Activated T-cell treated with anti-CD3 and anti-CD28 coated beads, Interleukin-2, amount 50 U/mL, for 1 hour (primary cell): ENCODE measurements around the gene SLC34A1.
A peak's percentile ranks its signal among the peaks of the same experiment; 100 is the strongest.
"Not testable (repeated sequence)": the region's sequence is repeated elsewhere in the genome, so short reads cannot be mapped to it uniquely, and the experiment has no call there.

Experiments
- DNase-seq: peaks from one replicate; pipeline ENCODE4 v3.0.0-alpha.2; 2020

The SLC34A1 gene

DNA sequence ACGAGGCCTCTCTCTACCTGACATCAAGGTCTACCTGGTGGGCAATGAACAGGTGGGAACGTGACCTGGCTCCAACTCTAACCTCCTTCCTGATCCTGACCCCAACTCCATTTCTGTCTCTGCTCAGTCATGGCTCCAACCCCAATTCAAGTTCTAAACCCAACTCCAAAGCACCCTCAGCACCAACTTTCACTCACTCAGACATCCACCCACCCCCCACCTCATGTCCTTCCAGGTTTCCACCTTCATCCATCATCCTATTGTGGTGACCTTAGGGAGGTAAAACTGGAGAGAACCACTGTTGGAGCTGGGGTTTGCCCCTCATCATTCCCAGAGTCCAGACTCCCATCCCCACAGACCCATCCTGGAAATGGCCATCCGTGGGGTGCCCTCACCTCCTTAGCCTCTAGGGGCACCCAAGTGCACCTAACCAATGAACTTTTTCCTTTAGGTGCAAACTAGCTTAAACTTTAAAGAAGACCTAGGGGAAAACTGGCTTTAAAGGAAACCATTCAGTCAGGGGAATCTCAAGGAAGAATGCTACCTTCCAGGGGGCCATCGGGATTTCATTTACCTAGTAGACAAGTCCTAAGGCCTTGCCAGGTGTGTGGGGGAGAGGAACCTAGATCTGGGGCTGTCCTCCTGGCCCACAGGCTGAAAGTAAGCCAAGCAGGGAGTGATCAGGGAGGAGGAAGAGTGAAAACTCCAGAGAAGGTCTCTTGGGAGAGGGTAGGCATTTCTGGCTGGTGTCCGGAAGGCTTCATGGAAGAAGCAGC lies 15.2 kb upstream of the SLC34A1 start:
- DNase-seq: peak; percentile 44

DNA sequence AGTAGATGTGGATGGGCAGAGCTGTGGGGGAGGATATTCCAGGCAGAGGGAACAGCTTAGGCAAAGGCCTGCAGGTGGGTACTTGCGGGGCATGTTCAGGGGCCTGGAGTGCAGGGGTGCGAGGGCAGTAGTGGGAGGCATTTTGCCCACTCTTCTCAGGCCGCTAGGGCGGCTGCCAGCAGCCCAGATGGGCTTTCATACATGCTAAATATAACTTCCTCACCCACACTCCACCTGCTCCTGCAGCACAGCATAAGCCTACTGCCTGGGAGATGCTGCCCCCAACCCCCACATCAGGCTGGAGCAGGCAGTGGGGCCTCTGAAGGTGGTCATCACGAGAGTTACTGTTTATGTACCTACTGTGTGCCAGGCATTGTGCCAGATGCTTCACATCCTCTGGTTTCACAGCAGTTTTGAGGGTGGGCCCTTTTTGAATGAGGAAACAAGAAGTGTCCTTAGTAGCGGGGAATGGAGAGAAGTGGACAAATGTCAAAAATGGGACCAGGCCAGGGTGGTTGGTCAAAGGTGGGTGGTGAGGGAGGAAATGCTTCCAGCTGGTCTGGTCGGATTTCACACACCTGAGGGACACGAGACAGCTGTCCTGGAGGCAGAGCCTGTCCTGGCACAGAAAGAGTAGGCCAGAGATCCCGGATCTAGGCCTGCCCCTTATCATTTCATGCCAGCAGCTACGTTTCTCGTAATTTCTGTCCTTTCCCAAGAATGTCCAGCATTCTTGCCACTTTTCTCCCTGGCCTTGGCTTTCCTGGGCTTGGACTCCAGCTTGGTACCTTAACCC lies 14.4 kb upstream of the SLC34A1 start:
- no peak for DNase-seq

- DNase-seq: peak; percentile 55
Observed at GRCh38 chr5:177370488-177371119, 13.6 kb upstream of the SLC34A1 start.

DNA sequence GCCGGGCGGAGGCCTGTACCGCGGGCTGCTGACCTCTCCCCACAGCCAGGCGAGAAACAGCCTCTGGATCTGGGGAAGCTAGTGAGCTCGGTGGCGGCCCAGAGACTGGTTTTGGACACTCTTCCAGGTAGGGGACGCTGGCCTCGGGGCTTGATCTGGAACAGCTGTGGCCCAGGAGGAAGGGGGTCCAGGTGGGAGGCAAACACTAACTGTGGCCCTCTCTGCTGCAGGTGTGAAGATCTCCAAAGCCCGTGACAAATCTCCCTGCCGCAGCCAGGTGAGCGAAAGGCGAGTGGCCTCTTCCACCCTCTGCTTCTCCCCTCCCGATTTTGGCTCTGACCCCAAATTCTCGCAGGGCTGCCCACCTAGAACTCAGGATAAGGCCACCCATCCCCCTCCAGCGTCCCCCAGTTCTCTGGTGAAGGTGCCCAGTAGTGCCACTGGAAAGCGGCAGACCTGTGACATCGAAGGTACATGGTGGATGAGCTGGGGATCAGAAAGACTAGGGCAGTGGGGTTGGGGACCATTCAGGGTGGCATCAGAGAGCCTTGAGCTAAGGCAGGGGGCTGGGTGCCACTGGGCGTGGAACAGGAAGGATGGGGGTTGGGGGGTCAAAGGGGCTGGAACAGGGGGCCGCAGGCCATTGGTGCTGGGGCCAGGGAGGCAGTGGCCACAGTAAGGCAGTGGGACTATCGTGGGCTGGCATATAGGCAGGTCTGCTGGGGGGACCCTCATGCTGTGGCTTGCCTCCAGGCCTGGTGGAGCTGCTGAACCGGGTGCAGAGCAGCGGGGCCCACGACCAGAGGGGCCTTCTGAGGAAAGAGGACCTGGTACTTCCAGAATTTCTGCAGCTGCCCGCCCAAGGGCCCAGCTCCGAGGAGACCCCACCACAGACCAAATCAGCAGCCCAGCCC lies 12.9 kb upstream of the SLC34A1 start:
- no peak for DNase-seq

- DNase-seq: peak; percentile 47
Observed at GRCh38 chr5:177372034-177372896, 12.0 kb upstream of the SLC34A1 start.

- DNase-seq: no peak
Observed at GRCh38 chr5:177372910-177373309, 11.3 kb upstream of the SLC34A1 start.

- no peak for DNase-seq
Observed at GRCh38 chr5:177373806-177374205, 10.4 kb upstream of the SLC34A1 start.

- DNase-seq: no peak
Observed at GRCh38 chr5:177374211-177374610, 10.0 kb upstream of the SLC34A1 start.

- not testable (repeated sequence) for DNase-seq
Observed at GRCh38 chr5:177375516-177375915, 8.7 kb upstream of the SLC34A1 start.

GRCh38 chr5:177376107-177376506 lies 8.1 kb upstream of the SLC34A1 start:
- DNase-seq: no peak

- no peak for DNase-seq
Observed at GRCh38 chr5:177377851-177378776, 6.1 kb upstream of the SLC34A1 start.

DNA sequence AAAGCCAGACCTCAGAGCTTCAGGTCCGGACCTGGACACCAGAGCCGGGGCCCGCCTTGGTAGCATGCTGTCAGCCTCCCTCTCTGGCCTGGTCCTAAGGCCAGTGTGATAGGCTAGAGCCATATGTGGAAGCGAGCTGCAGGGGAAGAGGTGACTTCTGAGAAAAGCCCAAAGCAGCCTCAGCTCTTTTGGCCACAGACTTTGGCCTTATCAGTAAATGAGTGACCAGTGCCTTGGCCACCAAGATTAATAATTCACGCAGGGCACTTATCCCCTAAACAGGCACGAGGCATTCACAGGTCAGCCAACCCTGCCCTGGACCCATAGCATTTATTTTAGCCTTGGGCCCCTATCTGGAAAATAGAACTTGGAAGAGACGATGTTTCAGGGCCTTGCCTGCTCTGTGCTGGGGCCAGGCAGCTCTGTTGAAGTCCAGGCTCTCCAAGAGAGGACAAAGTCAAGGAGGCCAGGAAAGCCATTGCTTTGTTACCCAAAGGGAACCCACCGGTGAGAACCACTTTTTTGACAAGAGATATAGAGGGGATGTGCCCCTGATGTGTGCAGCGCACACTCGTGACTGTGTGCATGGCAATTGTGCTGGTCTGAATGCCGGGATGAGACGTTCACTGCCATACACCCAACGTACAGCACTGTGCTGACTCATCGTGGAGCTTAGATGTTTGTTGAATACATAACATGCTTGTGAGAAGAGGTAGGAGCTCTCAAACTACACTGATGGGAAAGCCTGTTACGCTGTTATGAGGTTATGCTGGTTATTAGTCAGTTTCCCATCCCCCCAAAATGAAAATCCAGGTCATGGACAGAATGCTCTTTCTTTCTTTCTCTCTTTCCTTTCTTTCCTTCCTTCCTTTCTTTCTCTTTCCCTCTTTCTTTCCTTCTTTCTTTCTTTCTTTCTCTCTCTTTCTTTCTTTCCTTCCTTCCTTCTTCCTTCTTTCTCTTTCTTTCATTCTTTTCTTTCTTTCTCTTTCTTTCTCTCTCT lies 5.0 kb upstream of the SLC34A1 start:
- no peak for DNase-seq

DNA sequence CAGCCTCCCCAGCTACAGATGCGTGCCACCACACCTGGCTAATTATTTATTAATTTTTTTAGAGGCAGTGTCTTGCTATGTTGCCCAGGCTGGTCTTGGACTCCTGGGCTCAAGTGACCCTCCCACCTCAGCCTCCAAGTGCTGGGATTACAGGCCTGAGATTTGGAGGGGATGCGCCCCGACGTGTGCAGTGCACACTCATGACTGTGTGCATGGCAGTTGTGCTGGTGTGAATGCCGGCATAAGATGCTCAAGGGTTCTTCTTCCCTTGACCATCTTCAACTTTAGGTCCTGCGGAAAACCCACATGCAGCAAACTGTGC lies 3.5 kb upstream of the SLC34A1 start:
- DNase-seq: no peak

- no peak for DNase-seq
Observed at GRCh38 chr5:177382423-177383029, 1.7 kb upstream of the SLC34A1 start.

- DNase-seq: no peak
Observed at GRCh38 chr5:177383181-177383580, 1.1 kb upstream of the SLC34A1 start.

- no peak for DNase-seq
Observed at GRCh38 chr5:177385720-177386119, 1.5 kb downstream of the SLC34A1 start.

GRCh38 chr5:177386542-177386941 lies 2.3 kb downstream of the SLC34A1 start:
- DNase-seq: no peak

GRCh38 chr5:177387405-177387804 lies 3.2 kb downstream of the SLC34A1 start:
- DNase-seq: no peak

DNA sequence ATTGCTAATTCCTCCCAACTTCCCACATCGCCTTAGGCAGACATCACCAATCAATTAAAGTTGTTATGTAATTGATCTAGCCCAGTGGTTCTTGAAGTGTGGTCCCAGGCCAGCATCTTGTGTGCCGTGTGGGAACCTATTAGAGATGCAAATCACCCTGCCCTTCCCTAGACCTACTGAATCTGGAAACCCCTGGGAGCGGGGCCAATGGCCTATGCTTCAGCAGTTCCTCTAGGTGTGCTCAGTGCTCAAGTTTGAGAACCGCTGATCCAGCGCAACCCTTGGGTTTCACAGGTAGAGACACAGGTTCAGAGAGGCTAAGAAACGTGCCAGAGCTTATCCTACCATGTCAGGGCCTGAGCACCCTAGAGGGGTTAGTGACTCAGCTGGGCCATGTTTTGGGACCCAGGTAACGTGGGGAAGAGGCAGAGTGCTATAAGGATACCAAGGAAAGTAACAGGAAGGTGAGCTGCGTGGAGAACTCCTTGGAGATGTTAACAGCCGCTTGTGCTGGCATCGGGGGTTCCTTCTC lies 4.4 kb downstream of the SLC34A1 start:
- DNase-seq: no peak
